ENCODE results near the gene ME3.
"Not testable (repeated sequence)": the region's sequence is repeated elsewhere in the genome, so short reads cannot be mapped to it uniquely, and the experiment has no call there.

The ME3 gene

GRCh38 chr11:86433361-86434095 is 238.9 kb downstream of the ME3 start:
- DNase-seq (ENCODE audit: low read depth in 2 of 2) = not testable (repeated sequence)

DNA sequence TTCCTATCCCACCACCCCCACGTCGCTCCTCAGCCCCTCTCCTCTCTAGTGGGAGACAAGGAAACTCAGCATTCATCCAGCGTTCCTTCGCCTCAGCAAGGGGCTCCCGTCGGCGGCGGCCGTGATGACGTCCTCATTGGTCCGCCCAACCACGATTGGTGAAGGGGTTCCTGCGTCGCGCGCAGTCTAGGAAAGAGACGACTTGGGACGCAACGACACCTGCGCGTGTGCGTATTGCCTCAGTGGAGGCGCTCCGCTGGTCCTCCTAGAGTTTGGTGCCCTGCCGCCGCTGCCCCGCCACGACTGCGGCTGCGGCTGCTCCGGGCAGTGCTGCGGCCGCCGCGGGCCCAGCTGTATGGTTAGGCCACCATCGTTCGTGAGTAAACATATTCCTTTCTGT is 241.2 kb downstream of the ME3 start:
- no peak for DNase-seq (ENCODE audit: low read depth in 2 of 2)

- DNase-seq (ENCODE audit: low read depth in 2 of 2) = no peak
Observed at GRCh38 chr11:86427441-86427840, 245.0 kb downstream of the ME3 start.

DNA sequence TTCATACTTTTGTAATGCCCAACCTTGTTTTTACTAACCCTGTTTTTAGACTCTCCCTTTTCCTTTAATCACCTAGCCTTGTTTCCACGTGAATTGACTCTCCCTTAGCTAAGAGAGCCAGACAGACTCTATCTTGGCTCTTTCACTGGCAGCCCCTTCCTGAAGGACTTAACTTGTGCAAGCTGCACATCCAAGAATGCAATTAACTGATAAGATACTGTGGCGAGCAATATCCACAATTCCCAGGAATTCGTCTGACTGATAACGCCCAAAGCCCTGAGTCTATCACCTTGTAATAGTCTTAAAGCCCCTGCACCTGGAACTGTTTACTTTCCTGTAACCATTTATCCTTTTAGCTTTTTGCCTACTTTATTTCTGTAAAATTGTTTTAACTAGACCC is 248.9 kb downstream of the ME3 start:
- not testable (repeated sequence) for DNase-seq (ENCODE audit: low read depth in 2 of 2)

GRCh38 chr11:86422371-86422770 is 250.0 kb downstream of the ME3 start:
- DNase-seq (ENCODE audit: low read depth in 2 of 2) = no peak

GRCh38 chr11:86421946-86422345 is 250.5 kb downstream of the ME3 start:
- no peak for DNase-seq (ENCODE audit: low read depth in 2 of 2)

- DNase-seq (ENCODE audit: low read depth in 2 of 2) = no peak
Observed at GRCh38 chr11:86418917-86419316, 253.5 kb downstream of the ME3 start.

DNA sequence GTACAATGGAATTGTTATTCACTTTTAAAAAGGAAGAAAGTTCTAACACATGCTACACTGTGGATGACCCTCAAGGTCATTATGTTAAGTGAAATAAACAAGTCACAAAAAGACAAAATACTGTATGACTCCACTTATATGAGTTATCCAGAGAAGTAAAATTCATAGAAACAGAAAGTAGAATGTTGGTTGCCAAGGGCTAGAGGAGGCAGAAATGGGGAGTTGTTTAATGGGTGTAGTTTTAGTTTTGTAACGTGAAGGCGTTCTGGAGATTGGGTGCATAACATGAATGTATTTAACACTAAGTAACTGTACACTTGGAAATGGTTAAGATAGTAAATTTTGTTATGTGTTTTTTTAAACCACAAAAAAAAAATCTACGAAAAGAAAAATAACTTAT is 253.9 kb downstream of the ME3 start:
- DNase-seq (ENCODE audit: low read depth in 2 of 2) = no peak

DNA sequence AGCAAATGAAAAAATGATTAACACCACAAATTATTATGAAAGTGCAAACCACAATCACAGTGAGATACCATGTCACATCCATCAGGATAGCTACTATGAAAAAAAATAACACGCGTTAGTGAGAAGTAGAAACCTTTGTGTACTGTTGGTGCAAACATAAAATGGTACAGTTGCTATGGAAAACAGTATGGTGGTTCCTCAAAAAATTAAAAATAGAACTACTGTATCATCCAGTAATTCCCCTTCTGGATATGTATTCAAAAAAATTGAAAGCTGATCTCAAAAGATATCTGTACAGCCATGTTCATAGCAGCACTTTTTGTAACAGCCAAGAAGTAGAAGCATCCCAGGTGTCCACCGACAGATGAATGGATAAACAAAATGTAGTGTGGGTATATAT is 254.3 kb downstream of the ME3 start:
- DNase-seq (ENCODE audit: low read depth in 2 of 2) = no peak

- DNase-seq (ENCODE audit: low read depth in 2 of 2) = not testable (repeated sequence)
Observed at GRCh38 chr11:86416951-86417350, 255.5 kb downstream of the ME3 start.

DNA sequence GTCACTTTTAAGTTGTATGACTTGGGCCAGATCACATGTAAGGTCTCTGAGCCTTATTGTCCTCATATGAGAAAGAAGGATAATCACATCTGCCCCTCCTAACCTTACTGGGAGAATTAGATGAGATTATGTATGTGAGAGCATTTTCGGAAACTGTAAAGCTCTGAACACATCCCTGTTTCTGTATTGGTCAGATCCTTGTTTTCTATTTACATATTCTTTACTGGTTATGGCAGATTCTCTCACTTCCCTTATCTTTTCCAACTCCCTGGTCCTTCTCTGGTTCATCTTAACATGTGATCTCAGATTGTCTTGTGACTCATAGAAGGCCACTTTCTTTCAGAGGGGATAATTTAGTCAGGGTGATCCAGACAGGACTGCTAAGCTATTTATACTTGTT is 255.9 kb downstream of the ME3 start:
- DNase-seq (ENCODE audit: low read depth in 2 of 2) = no peak

DNA sequence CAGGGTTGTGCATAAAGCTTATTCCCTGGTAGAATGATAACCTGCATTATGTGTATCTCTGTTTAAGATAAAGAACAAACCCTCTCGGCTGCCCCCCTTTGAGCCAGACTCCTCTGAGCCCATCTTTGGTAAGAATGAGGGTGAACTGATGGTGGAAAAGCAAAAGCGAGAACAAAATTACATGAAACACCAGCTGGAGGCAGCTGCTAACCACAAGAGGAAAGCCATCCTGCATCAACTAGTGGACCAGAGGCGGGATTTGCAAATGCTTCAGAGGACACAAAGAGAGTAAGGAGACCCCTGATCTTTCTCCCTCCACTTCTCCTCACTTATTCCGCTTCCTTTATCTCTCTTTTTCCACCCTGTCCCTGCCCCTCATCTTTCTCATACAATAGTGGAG is 257.4 kb downstream of the ME3 start:
- DNase-seq (ENCODE audit: low read depth in 2 of 2) = no peak

DNA sequence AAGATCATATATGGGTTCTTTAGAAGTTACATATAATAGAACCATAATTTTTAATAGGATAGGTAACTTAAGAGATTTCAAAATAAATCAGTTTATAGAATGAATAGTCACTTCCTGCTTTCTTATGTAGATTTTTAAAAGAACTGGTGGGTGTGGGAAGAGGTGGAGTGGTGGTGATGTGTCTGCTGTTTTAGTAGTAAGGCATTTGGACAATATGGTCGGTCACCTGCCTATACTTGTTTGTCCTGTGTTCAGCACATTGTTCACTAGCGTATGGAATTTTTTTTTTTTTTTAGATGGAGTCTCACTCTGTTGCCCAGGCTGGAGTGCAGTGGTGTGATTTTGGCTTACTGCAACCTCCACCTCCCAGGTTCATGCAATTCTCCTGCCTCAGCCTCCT is 258.4 kb downstream of the ME3 start:
- no peak for DNase-seq (ENCODE audit: low read depth in 2 of 2)

DNA sequence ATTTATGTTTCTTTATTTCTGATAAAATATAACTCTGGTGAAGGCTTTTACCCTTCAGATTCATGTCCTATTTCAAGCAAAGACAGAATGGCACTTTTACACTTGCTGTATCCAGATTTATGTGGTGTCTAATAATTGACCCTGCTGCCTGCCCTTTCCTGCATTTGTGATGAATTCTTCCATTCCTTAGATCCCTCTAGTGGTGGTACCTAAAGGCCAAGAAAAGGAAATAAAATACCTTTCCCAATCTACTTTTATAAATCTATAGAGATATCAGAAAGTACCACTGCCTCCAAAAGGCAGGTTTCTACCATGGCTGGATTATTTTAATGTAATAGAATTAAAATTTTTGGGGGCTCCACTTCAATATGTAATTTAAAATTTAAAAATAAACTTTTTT is 263.6 kb downstream of the ME3 start:
- no peak for DNase-seq (ENCODE audit: low read depth in 2 of 2)

DNA sequence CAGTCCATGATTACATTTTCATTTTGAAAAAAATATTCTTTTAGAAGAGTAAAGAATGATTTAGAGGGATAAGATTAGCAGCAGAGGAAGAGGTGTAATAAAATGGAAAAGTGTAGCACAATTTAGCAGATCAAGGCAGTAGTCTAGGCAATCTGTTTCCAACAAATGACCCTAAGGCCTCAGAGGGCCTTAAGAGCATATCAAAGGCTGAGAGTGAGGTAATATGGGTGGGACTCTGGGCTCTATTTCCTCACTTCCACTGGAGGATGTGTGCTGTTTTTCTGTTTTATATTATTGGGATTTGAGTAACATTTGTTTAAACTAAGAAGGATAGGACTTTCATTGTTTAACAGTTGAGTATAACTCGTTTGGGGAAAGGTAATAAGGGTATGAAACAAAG is 269.0 kb downstream of the ME3 start:
- no peak for DNase-seq (ENCODE audit: low read depth in 2 of 2)

DNA sequence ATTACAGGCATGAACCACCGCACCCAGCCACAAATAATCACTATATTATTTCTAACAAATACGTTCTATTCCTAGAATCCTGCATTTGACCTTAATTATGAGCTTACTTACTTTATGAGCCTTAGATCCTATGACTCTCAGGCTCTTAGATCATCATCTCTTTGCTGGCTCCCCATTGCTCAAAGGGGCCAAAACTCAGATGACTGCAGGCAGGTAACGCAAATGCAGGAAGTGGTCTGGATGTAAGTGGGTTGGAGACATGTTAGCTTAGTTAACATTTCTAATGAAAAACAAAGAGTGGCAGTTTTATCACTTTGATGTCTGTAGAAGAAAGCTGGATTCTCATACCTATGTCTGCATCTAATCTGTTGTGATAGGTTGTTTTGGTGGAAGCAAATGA is 274.3 kb downstream of the ME3 start:
- no peak for DNase-seq (ENCODE audit: low read depth in 2 of 2)

GRCh38 chr11:86397351-86397750 is 275.1 kb downstream of the ME3 start:
- no peak for DNase-seq (ENCODE audit: low read depth in 2 of 2)

GRCh38 chr11:86396396-86396795 is 276.0 kb downstream of the ME3 start:
- DNase-seq (ENCODE audit: low read depth in 2 of 2) = no peak

GRCh38 chr11:86395061-86395551 is 277.3 kb downstream of the ME3 start:
- no peak for DNase-seq (ENCODE audit: low read depth in 2 of 2)
